Large intestine (tissue), 3 donors: ENCODE results near the gene NXN. TPM values are rescaled to one million over a fixed set of nuclear protein-coding genes. Genes with fewer than 3 reads are reported as not detected.
"Not testable (repeated sequence)": the region's sequence is repeated elsewhere in the genome, so short reads cannot be mapped to it uniquely, and the experiment has no call there.

Experiments
- DNase-seq, 2 donors: peaks; one replicate each; pipeline versions ENCODE4 v3.0.0 to v3.0.0-alpha.2; 2013
- H3K27ac ChIP-seq: one replicate; pipeline ENCODE4 v1.5.1; 2013; ENCODE audit warnings: low read length
- H3K27me3 ChIP-seq: 2 replicates; pipeline ENCODE4 v1.6.1; 2013; ENCODE audit warnings: low read length; ENCODE audit not compliant: control insufficient read depth, insufficient read depth
- H3K36me3 ChIP-seq: 2 replicates; pipeline ENCODE4 v1.6.1; 2013; ENCODE audit warnings: low read length; ENCODE audit not compliant: control insufficient read depth, insufficient read depth
- H3K4me1 ChIP-seq: one replicate; pipeline ENCODE4 v1.6.1; 2013; ENCODE audit warnings: low read length; ENCODE audit not compliant: control insufficient read depth, insufficient read depth
- H3K4me3 ChIP-seq: one replicate; pipeline ENCODE4 v1.5.1; 2013; ENCODE audit warnings: low read length
- H3K9me3 ChIP-seq: one replicate; pipeline ENCODE4 v1.6.1; 2013; ENCODE audit warnings: mild to moderate bottlenecking, low read depth, low read length, moderate library complexity; ENCODE audit not compliant: control insufficient read depth
- WGBS: methylation state at CpG from one replicate; pipeline ENCODE4 v1.1.5; 2013; ENCODE audit warnings: low lambda C conversion rate; ENCODE audit not compliant: insufficient coverage; 5-methylcytosine and 5-hydroxymethylcytosine counted together
- polyA plus RNA-seq: library from polyadenylated mRNA; unstranded; fragments of 120-200 nt; gene quantifications from one replicate; pipeline ENCODE4 v1.2.1, GENCODE V29; 2013

The NXN gene
- polyA plus RNA-seq, 1 donor: 22.3 TPM

GRCh38 chr17:811051-811784, 168.4 kb downstream of the NXN start:
- Histone ChIP-seq H3K27me3 (no peaks in the 10 kb centered on the region), H3K27ac (no peak overlapping the region), H3K4me1 (no peaks in the 10 kb centered on the region), H3K36me3 (peaks cover 5% of the 10 kb centered on the region), H3K4me3 (no peak overlapping the region), H3K9me3 (peaks cover 5% of the 10 kb centered on the region)
- 86% methylated on average over 1 of the region's 29 CpGs for WGBS
- no peak for DNase-seq

DNA sequence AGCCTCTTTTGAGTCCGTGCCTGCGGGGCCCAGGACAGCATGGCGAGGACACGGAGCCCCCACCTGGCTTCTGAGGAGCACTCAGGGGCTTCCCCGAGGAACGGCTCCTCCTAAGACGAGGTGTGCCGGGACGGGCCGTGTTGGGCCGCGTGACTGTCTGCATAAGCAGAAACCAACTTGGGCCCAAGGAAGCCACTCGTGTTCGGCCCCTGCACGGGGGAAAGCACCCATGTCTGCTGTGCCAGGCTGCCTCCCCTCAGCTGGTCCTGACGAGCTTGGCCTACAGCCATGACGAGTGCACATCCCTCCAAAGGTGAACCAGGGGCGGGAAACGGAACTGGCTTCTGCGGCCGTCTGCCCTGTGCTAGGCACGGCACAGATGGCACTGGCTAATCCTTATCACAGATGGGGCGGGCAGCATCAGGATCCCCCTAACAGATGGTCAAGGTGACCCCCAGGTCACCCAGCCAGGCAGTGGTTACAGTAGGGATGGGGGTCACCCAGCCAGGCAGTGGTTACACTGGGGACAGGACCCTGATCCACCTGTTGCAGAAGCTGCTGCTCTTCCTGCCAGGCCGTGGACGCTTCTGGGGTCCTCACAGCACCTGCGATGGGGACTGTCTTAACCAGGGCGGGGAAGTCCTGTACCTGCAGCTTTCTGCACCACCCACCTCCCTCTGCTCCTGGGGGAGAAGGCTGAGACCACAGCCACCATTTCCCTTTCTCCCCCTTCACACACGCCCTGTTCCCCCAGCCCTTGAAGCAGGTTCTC, 171.9 kb downstream of the NXN start:
- no peak for DNase-seq
- no peak overlapping the region for H3K4me3 ChIP-seq
- H3K4me1 ChIP-seq: no peaks in the 10 kb centered on the region
- H3K27me3 ChIP-seq: no peaks in the 10 kb centered on the region
- peaks cover 5% of the 10 kb centered on the region for H3K9me3 ChIP-seq
- WGBS: no CpG with 5 or more reads among the region's 28 CpGs
- H3K27ac ChIP-seq: no peak overlapping the region
- H3K36me3 ChIP-seq: peaks cover 8% of the 10 kb centered on the region

DNA sequence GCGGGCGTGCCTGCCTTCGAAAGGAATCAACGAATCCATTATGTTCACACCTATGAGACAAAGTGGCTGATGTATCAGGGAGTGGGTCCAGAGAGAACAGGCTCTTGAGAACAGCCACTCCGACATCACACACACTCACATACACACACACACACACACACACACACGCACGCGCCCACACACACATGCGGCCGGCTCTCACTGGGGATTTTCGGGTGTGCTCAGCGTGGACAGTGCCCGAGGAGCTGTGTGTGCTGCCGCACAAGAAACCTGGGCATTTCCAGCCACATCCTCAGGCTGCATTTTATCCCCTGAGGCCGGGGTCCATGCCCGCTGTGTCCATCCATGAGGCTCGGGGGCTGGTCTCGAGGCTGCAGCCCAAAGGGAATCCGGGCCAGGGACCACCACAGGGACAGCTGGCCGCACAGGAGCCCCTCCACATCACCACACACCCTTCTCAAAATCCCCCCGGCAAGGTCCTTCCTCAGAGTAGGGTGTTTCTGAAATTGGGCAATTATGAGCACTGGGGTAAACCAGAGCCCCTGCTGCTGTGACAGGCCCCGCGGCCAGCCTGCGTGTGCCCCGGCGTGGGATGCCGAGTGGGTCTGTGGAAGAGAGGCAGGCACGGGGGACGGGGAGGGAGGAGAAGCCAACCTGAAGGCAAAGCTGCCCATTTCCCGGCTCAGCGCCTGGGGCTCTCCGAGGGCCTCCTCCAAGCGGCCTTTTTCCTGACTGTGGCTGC, 172.6 kb downstream of the NXN start:
- DNase-seq: no peak
- H3K27ac ChIP-seq: no peak overlapping the region
- peaks cover 5% of the 10 kb centered on the region for H3K9me3 ChIP-seq
- H3K4me1 ChIP-seq: no peaks in the 10 kb centered on the region
- H3K36me3 ChIP-seq: peaks cover 5% of the 10 kb centered on the region
- no peak overlapping the region for H3K4me3 ChIP-seq
- H3K27me3 ChIP-seq: no peaks in the 10 kb centered on the region
- no CpG with 5 or more reads among the region's 33 CpGs for WGBS

DNA sequence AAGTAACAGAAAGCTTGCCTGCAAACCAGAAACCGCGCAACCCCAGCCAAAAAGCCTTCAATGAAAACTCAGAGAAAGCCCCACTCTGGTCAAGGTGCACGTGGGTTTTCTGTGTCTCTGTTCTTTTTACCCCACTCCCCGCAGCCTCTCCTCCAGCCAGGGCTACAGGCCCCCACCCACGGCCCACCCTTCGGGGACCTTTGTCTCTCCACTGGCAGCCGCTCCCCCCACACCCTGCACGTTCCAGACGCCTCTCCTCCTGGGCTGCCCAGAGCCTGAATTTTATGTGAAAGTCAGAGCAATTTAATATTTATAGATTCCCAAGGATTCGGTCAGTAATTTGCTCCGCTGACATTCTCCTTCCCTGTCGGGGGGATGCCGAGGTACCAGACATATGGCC, 173.2 kb downstream of the NXN start:
- Histone ChIP-seq H3K4me1 (no peaks in the 10 kb centered on the region), H3K36me3 (peaks cover 5% of the 10 kb centered on the region), H3K27me3 (no peaks in the 10 kb centered on the region), H3K9me3 (peaks cover 5% of the 10 kb centered on the region), H3K27ac (no peak overlapping the region), H3K4me3 (no peak overlapping the region)
- WGBS: no CpG with 5 or more reads among the region's 13 CpGs
- no peak for DNase-seq

DNA sequence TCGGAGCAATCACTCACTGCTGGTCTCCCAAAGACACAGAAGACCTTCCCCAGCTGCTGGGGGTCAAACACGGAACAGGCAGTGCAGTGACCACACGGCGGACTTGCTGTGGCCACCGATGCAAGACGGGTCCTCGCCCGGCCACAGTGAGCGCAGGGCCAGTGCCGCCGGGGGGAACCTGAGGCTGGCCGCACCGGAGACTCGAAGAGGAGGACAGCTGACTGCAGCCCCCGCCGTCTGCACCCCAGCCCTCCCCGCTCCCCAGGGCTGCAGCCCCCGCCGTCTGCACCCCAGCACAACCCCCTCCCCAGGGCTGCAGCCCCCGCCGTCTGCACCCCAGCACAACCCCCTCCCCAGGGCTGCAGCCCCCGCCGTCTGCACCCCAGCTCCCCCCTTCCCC, 173.7 kb downstream of the NXN start:
- not testable (repeated sequence) for H3K9me3 ChIP-seq, H3K36me3 ChIP-seq, DNase-seq, H3K4me3 ChIP-seq, H3K27ac ChIP-seq, H3K4me1 ChIP-seq, H3K27me3 ChIP-seq
- WGBS: no CpG with 5 or more reads among the region's 23 CpGs

DNA sequence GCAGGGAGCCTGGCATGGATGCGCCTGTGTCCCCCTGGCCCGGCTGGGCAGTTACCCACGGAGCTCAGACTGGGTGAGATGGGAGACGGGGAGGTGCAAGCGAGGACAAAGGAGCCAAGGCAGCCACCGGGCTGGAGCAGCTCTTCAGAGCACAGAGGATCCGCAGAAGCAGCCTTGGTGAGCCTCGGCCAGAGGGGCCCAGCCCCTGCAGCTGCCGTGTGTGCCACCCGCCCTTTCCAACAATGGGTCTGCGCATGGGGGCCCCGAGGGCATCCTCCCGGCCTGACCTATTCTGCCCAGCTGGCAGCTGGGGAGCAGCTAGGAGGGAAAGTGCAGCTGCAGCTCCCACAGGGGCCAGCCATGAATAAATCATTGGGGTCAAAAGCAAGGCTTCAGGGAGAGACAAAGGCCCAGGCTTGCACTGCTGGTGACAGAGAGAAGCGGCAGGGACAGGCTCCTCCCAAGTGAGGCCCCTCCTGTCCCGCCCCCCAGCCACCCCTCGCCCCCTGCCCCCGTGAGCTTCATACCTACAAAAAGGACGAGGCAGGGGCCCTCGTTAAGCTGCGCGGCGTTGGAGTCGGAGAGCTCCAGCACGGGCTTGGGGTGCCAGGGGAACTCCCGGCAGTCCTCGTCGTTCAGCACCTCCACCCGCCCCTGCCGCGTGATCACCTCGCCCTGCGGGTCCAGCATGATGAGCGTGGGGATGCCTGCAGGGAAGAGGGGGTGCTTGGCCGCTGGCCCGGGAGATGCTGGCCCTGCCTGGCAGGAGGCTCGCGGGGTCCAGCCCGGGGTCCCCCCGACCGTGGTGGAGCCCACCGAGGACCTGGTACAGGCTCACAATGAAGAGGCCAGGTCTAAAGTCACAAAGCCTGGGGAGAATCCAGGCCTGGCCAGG, 174.8 kb downstream of the NXN start:
- no peak for DNase-seq
- Histone ChIP-seq H3K4me3 (no peak overlapping the region), H3K4me1 (no peaks in the 10 kb centered on the region), H3K27me3 (no peaks in the 10 kb centered on the region), H3K9me3 (peaks cover 2% of the 10 kb centered on the region), H3K27ac (no peak overlapping the region), H3K36me3 (peaks cover 8% of the 10 kb centered on the region)
- WGBS: no CpG with 5 or more reads among the region's 41 CpGs

DNA sequence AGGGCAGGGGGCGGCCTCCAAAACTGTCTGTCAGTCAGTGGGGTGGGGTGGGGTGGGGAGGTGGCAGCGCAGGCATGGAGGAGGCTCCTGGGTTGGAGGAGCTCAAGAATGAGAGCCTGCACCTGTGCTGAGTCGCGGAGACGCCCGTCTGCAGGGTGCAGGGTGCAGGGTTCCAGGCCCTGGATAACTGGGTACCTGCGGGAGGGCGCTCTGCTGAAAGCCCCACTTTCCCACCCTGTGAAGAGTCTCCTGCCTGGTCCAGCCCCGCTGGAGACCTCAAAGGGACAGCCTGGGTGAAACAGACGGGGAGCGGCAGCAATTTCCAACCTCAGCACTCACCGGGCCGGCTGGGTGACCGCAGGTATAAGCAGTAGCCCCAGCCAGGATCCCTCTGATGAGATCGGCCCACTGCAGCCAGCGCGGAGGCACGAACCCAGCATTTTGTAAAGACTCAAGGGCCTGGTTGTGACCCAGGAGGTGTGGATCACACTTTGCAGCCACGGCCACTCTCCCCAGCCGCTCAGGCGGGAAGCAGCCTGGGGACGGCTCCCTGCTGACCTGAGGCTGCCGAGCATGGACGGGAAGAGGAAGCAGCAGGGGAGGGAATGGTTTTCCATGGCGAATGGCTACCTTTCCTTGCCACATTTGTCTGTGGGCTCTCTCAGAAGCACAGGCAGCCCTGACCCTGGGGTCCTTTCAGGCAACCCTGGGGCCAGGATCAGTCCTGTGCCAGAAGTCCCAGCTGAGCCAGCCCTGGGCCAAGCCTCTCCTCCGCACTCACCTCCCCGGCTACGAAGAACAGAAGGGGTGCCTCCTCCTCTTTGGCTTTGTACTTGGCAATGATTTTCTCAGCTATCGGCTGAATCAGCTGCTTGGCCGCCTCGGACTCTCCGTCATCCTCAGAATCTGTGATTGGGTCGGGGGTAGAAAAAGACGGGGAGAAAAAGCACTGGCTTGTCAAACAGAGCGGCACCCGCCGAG, 176.4 kb downstream of the NXN start:
- no peaks in the 10 kb centered on the region for H3K9me3 ChIP-seq
- no peak for DNase-seq
- no peak overlapping the region for H3K27ac ChIP-seq
- H3K36me3 ChIP-seq: peaks cover 8% of the 10 kb centered on the region
- no peaks in the 10 kb centered on the region for H3K27me3 ChIP-seq
- no peak overlapping the region for H3K4me3 ChIP-seq
- H3K4me1 ChIP-seq: no peaks in the 10 kb centered on the region
- WGBS: no CpG with 5 or more reads among the region's 37 CpGs

DNA sequence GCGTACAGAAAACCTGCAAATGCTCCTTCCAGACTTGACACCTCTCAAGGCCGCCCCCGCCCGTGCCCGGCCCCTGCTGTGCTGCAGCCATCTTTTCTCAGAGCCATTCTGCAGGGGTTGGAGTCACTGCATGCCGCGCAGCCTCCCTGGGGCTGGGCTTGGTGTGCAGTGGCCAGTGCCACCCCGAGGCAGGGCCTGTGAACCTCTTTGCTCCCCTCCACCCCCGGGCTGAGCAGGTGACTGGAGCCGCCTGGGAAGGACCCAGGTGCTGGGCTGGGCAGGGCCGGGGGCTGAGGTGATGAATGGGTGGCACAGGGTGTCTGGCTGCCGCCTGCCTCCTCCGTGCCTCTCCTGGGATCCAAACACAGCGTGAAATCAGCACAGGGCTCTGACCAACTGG, 177.1 kb downstream of the NXN start:
- Histone ChIP-seq H3K9me3 (no peaks in the 10 kb centered on the region), H3K4me1 (no peaks in the 10 kb centered on the region), H3K4me3 (no peak overlapping the region), H3K27ac (no peak overlapping the region), H3K36me3 (peaks cover 8% of the 10 kb centered on the region), H3K27me3 (no peaks in the 10 kb centered on the region)
- WGBS: no CpG with 5 or more reads among the region's 14 CpGs
- no peak for DNase-seq

DNA sequence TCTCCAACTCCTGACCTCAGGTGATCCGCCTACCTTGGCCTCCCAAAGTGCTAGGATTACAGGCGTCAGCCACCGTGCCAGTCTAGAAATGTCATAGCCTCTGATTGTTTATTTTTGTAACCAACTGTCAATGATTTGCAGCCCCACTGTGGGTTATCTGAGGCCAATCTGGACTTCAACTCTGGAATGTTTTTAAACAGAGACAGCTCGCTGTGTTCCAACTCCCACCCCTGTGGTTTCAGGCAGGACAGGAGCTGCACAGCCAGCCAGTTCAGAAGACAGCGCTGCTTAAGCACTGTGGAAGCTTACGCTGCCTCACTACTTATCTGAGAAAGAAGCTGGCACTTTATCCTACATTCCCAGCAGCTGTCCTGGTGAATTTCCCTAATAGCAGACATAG, 177.9 kb downstream of the NXN start:
- Histone ChIP-seq H3K27ac (no peak overlapping the region), H3K27me3 (no peaks in the 10 kb centered on the region)
- no CpG with 5 or more reads among the region's 6 CpGs for WGBS

More for the DNA sequence above, 177.9 kb downstream of the NXN start:
- DNase-seq: no peak
- no peaks in the 10 kb centered on the region for H3K9me3 ChIP-seq
- H3K36me3 ChIP-seq: peaks cover 8% of the 10 kb centered on the region
- no peaks in the 10 kb centered on the region for H3K4me1 ChIP-seq
- no peak overlapping the region for H3K4me3 ChIP-seq
